HG02588 (cell line): Measurements from ENCODE around the gene ALDH18A1.

Source experiments
- ATAC-seq: cut with Tn5 transposase; IDR thresholded peaks from one replicate; pipeline ENCODE4 v1.9.1; 2021; ENCODE audit warnings: mild to moderate bottlenecking, moderate library complexity; ENCODE audit not compliant: unreplicated experiment

The ALDH18A1 gene

DNA sequence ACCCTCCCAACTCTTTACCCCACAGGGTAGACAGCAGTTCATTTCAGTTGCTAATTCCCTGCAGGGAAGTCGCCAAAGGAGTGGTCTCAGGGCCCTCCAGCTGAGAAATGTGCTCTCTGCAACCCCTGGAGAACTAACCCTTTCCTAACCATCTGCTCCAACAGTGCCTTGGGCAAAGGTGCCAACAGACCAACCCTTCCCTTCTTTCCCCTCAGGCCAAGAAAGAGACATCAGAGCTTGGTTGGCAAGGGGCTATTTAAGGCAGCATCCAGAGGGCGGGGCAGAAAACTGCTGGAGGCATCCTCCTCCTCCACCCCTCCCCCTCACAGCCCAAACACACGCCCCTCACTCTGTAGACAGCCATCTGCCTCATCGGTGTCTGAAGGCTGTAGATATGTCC is 97.0 kb downstream of the ALDH18A1 start:
- ATAC-seq, result no peak

DNA sequence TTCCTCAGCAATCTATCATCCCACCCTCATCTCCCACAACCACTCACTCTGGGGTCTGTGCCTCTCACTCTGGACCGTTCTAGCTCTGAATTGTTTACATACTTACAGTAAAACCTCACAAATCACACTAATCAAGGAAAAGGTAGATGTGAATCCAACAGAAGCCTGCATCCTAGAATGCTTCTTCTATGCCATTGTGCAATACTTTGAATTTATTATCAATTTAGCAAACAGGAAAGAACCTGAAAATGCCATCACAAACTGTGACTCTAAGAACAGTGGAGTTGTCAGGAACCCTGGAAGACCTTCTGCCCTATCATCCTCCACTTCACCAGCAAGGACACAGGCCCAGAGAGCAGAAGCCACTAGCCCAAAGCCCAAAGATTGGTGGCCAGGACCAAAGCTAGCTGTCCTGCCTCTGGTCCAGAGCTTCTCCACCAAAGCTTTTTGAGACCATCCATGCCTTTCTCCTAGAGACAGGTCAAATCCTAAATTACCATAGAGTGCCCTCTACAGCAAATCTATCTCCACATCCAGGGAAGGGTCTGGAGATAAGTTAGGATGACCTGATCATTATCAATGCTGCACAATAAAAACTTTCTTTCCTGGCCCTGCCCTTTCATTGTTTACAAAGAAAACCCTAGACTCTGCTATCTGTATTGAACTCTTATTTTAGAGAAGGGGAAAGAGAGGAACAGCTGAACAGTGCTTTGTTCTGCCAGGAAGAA is 97.8 kb downstream of the ALDH18A1 start:
- ATAC-seq, result no peak

DNA sequence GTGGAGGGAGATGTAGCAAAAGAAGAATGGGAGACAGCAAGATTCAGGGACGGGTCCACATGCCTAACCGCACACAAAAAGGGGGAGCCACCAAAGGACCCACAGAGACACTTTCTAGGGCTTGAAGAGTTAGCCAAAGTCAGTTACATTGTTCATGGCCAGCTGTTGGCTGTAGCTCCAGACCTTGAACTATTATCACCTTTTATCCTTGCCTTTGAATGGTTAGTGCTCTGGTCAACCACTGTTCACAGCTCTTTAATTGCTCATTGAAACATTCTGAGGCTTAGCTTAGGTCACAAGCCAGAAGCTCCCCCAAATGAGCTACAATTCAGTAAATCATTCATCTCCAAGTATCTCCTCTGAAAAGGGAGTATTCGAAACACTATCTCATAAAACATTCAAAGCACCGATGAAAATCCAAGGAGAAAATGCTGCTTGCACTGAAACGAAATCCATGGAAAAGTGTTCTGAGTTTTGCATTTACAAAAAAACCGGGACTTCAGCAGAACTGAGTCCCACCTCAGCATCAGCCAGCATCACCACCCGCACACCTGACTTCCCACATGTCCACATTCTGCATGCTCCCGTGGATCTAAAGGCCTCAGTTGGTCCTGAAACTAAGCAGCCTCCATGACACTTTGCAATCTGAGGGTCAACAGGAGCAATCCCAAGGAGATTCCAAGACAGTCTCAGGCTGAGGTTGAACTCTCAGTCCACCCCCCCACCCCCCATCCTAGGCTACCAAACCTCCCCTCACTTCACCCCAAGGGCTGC is 99.3 kb downstream of the ALDH18A1 start:
- no peak for ATAC-seq
